Stimulated activated CD4-positive, alpha-beta T cell treated with anti-CD3 and anti-CD28 coated beads, Interleukin-2, amount 100 ng/mL, for 48 hours (primary cell): ENCODE data around the gene RAB31.

ENCODE experiments used
- DNase-seq, 2 donors: peaks; one replicate each; pipeline ENCODE4 v3.0.0-alpha.2; 2020

RAB31 gene

DNA sequence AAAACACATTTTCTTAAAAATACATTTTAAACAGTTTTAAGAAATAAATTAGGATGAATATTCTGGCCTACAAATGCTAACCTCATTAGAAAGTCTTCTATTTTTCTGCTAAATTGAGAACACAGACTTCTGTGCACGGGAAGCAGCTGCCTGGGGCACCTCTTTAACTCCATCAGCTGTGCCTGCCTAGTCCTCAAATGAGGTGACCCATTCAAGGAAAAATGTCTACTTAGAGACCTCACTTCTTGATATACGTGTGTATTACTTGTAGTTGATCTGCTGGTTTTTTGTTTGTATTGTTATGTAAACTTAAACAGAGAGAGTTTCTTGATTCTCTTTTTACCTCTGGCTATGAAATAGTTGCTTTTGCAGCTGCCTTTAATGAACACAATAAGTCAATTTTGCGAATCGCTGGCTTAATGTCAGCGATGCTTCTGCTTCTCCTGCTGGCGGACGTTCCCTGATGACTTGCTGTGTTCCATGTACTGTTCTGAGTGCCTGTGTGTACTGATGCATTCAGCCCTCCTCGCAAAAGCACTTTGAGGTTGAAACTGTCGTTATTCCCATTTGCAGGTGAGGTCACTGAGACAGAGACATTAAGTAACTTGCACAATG lies 88.9 kb downstream of the RAB31 start:
- DNase-seq = no peak

DNA sequence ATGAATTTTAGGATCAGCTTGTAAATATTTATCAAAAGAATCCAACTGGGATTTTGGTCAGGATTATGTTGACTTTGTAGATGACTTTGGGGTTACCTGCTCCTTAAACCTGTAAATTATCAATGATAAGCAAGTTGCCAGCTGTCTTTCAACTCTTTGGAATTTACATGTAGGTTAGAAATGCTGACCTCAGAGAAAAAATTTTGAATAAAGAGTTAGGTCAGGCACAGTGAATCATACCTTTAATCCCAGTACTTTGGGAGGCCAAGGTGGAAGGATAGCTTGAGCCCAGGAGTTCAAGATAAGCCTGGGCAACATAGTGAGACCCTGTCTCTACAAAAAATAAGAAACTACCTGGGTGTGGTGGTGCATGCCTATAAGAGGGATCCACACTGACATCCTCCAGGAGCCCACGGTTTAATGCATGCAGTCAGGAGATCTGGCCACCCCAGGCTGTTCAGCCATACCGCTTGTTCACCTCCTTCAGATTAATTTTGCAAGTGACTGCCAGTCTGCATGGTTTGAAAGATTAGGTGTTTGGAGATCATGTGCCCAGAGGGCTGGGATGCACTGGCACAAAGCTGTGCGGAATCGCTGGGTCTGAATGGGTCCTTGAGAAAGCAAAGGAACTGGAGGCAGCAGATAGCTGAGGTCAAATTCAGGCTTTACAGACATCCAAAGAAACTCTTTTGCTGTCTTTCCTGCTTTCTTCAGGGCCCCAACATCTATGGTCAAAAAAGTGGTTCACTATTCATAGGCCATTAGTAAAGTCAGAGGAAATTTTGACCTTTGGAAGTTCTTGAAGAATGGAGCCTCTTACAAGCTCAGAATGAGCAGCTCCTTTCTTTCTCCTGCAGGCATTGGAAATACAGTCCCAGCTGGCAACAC lies 94.3 kb downstream of the RAB31 start:
- no peak for DNase-seq

DNA sequence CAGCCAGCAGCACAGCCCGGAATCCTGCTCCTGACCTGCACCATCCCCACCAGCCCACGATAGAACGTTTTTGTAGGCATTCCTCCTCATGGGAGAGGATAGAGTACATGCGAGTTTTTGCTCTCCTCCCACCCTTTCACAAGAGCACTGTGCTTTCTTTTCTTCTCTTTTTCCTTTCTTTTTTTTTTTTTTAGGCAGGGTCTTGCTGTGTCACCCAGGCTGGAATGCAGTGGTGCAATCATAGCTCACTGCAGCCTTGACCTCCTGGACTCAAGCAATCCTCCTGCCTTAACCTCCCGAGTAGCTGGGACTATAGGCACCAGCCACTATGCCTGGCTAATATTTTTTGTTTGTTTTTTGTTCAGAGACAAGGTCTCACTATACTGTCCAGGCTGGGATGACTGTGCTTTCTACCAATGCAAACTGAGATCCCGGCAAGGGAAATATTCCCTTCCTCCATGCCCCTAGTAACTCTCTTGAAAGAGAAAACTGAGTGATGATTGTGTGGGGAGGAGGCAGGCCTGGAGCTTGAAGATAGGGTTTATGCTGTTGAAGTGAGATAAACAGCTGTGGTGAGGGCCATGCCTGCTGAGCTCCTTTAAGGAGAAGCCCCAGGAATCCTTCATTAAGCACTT lies 95.1 kb downstream of the RAB31 start:
- DNase-seq = no peak

DNA sequence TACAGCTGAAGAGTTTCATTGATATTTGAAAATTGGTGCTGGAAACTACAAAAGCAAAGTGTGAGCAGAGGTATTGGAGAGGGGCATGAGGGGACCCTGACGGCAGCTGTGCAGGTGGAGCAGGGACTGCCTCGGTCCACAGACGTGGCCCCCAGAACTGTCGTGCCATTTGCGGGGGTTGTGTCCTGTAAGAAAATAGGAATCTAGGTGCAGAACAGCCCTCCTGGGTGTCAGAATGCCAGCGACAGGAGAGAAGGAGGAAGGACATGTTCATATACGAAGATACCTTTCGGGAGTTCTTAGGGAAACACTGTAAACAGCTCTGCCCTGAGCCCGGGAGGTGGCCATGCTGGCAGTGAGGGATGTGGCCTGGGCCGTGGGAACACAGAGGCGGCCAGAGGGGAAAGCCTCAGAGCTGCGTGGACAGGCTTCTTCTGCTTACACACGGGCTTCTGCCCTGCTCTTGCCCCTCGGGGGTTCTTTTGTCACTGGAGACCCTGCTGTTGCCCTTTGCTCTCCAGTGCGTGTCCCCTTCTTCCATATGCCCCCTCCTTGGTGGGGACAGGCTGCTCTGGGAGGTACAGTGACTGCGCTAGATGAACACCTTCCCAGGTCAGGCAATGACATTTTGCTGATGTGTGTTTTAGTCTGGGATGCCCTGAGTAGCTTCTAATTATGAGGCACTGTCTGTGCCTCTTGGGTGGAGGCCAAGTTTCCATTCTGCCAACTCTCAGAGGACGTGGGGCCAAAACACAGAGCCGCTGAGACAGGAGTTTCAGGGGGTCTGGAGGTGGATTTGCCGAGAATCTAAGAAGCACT lies 95.8 kb downstream of the RAB31 start:
- no peak for DNase-seq

DNA sequence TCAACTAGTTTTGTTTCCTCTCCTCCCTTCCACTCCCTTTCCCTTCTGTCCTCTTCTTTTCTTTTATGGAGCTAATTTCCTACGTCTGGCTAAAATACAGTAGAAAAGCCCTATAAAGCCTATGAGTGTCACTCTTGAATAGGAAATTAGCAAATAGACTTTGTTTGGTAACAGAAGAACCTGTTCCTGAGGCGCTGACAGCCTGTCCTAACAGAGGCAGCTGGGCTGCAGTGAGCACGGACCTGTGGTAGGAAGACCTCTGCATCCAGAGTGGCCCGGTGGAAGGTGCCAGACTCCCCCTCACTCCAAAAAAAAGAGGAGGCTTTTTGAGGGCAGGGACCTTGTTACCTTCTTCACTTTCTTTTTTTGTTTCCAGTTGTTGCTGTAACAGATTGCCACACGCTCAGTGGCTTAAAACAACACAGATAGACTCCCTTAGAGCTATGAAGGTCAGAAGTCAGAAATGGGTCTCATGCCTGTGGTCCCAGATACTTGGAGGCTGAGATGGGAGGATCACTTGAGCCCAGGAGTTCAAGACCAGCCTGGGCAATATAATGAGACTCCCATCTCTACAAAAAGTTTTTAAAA lies 96.5 kb downstream of the RAB31 start:
- no peak for DNase-seq

DNA sequence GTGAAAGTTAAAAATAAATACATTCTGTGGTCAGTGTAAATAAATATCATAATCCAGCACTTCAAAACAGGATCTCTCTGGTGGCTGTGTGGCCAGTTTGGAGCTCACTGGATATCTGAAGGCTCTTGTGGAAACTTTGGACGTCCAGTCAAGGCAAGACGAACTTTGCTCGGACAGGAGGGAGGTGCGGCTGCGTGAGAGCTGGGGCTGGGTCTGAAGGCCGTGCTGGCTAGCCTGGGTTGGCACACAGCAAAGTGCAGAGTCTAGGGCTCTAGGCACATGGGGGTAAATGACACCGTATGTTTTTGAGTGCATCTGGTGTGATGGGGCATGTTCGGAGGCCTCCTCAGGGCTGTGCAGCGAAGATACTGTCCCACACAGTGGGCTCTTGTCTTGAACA lies 98.8 kb downstream of the RAB31 start:
- no peak for DNase-seq

DNA sequence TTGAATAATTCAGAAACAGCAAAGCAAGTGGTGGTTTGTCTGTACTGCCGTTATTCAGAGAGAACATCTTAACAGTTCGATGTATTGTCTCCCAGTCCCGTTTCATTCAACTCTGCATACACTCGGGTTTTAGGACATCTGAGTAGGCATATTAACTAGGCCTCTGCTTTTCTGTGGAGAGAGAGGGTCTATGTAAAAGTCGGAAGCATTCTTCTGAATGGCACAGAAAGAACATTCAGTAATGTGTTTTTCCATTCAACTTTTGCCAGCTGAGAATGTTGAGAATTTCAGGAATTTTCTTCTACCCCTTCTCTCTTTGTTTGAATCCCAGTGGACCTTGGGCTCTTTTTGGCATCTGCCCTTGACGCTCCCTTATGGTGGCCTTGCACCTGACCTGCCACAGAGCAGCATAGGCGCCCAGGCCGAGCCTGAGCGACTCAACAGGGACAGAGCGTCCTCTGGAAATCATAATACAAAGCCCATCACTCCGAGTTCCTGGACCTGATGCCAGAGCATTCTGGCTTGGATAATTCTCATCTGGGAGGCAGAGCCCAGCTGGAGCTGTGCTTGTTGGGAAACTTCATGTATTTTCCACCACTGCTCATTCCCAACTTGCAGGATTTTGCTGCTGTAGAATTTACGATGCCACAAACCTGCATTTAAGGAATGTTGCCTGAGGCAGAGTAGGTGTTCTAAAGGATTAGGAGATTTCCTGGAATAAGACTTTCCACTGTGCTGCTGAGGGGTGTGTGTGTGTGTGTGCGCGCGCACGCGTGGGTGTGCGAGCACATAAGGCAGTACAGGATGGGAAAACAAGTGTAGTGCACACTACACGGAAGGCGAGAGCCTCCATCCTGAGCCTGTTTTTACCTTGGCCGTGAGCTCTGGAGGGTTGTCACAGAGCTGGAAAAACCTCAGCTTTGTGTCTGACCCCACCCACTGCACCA lies 100.5 kb downstream of the RAB31 start:
- no peak for DNase-seq

DNA sequence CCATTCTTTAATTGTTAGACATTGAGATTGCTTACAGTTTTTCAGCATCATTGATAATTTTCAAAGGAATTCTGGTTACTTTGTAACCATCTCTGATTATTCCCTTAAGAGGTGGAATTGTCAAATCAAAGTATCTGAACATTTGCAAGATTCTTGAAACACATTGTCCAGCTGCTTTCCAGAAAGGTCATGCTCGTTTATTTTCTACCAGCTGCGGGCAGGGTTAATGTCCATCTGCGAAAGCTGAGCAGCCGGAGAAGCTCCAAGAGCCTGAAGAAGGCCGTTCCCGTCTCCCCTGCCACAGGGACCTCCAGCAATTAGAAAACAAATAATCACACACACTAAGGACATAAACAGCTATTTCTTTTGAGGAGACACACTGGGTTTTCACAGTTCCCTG lies 101.6 kb downstream of the RAB31 start:
- no peak for DNase-seq

DNA sequence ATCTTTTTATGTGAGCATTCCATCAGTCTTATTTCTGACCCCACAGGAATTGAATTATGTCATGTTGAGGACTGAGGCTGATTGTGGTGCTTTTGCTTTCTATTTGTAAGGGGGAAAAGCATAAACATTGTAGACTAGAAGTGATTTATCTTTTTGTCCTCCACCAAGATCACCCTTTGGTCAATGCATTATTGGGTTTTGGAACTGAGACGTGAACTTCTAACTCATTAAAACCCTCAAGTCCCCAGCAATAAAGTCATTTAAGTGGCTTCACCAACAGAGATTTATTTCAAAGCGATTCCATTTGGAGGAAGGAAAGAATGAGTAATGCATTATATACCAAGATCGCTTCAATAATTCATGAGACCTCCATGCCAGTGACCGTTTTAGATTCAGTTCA lies 102.2 kb downstream of the RAB31 start:
- DNase-seq = no peak

DNA sequence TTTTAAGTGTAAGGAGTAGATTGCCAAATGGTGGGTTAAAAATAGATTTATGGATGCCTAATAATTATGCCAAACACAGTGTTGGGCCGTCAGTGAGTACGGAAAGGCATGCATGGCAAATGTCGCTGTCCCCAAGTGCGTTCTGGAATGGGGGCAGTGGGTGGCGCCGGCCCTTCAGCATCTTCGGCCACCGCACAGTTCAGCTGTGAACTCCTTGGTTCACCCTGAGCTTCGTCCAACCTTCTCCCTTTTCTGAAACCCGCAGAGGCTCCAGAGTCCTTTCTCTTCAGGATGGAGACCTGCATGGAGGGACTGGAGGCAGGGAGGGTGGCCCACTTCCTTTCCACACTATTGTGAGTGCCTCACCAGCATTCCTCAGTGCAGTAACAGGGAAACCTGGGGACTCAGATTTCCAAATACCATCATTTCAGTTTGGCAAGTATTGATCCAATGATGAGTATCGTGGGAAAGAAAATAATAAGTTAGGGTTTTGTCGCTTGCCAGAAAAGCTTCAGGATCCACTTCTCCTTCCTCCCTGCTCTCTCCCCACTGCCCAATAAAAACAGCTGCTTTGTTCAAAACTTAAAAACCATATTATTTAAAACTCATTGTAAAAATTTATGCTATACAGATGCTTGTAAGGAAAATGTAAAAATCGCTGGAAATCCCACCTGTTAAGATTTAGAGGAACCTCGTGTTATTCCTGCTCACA lies 103.0 kb downstream of the RAB31 start:
- DNase-seq = no peak

DNA sequence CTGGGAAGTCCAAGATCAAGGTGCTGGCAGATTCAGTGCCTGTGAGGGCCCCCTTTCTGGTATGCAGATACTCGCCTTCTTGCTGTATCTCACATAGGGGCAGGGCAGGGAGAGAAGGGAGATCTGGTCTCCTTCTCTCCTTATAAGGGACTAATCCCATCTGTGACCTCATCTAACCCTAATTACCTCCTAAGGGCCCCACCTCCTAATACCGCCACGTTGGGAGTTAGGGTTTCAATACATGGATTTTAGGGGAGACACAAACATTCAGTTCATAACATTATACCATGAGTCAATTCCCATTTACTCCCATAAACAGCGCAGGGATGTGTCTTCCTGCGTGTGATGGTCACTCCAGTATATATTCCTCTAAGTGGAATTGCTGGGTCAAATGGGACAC lies 103.9 kb downstream of the RAB31 start:
- no peak for DNase-seq

DNA sequence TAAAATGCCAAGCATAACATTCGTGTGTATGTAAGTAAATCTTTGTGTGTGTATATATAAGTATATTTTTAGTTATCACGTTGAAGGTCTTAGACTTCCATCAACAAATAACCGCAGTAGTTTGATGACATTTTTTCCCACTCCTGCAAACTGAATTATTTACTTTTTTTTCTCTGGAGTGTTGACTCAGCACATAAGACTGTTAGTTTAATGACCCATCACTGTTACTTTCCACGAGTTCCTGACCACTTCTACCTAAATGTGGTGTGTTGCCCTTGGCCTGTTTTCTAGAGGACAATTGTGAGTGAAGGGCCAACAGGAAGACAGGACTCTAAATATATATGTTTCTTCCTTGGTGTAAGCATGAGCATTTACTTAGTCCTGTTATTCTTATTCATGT lies 106.3 kb downstream of the RAB31 start:
- DNase-seq = no peak

DNA sequence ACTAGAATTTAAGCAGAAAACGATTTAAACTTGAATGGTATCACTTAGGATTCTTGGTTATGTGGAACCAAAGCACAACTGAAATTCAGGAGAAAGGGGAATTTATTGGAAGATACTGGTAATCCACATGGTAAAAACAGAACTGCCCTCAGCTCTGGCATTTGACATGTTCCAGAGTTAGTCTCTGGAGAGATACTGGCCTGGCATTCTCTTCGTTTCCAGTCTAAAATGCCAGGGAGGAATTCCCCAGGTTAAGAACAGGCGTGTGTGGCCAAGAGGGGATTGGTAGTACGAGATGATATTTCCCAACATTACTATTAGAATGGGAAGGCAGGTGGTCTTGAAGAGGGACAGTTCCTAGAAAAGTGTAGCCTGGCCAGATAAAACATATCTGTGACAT lies 109.2 kb downstream of the RAB31 start:
- no peak for DNase-seq

DNA sequence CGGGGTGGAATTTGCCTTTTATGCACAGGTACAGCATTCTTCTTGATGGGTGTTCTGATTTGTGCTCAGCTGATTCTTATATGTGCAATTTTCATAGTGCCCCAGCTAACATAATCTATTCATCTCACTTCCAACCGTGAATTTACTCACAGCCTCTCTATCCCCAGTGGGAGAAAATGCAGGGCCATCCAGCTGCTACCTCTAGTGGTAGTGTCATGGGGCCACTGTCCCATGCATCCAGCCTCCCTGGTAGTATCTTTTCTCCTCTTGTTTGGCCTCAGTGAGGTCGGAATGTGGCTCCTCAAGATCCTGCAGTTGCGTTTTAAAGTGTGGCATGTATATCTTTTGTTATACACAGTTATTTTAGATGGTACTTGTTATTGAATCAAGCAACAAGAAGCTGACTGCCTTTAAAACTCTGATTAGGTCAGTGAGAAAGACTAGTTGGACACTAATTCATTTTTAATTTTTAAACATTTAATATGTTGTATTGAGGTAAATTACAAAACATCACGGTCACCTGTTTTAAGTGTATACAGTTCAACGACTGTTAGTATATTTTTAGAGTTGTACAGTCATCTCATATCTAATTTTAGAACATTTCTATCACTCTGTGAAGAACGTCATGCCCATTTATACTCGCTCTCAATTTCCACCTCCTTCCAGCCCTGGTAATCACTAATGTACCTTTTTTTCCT lies 109.8 kb downstream of the RAB31 start:
- DNase-seq = no peak

DNA sequence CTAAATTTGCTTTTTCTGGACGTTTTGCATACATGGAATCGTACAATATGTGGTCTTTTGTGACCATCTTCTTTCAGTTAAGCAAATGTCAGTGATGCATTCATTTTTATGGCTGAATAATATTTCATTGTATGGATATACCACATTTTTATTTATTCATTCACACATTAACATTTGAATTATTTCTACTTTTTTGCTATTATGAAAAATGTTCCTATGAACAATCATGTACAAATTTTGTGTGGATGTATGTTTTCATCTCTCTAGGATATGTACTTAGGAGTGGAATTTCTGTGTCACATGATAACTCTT lies 110.3 kb downstream of the RAB31 start:
- DNase-seq = no peak

DNA sequence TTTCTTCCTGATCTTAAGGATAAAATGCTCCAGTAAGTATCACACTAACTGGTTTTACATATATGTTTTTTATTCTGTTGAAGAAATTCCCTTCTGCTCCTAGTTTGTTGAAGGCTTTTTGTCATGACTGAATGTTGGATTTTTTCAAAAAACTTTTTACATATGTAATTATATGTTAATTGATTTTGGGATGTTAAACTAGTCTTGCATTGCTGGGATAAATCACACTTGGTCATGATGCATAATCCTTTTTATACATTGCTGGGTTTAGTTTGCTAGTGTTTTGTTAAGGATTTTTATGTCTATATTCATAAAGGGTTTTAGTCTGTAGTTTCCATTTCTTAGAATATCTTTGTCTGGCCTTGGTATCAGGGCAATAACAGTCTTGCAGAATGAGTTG lies 112.0 kb downstream of the RAB31 start:
- DNase-seq = no peak

DNA sequence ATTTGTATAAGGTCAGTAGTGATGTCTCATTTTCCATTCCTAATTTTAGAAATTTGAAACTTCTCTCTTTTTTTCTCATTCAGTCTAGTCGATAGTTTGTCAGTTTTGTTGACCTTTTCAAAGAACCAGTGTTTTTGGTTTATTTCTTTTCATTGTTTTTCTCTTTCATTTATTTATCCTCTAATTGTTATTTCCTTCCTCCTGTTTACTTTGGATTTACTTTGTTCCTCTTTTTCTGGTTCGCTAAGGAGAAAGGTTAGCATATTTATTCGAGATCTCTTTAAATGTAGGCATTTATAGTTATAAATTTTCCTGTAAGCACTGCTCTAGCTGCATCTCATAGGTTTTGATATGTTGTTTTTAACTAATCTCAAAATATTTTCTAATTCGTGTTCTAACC lies 112.6 kb downstream of the RAB31 start:
- no peak for DNase-seq

DNA sequence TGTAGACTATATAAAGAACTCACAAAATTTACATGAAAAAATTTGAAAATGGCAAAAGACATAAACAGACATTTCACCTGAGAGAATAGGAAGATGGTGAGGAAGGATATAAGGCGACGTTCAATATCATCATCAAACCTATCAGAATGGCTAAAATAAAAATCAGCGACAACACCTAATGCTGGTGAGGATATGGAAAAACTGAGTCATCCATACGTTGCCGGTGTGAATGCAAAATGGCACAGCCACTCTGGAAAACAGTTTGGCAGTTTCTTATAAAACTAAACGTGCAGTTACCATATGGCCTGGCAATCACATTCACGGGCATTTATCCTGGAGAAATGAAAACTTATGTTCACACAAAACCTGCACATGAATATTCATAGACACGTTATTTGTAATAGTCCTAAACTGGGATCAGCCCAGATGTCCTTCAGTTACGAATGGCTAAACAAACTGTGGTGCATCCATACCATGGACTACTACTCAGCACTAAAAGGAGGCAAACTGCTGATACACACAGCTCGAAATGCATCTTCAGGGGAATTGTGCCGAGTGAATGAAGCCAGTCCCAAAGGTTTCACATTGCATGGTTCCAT lies 114.6 kb downstream of the RAB31 start:
- DNase-seq = no peak

DNA sequence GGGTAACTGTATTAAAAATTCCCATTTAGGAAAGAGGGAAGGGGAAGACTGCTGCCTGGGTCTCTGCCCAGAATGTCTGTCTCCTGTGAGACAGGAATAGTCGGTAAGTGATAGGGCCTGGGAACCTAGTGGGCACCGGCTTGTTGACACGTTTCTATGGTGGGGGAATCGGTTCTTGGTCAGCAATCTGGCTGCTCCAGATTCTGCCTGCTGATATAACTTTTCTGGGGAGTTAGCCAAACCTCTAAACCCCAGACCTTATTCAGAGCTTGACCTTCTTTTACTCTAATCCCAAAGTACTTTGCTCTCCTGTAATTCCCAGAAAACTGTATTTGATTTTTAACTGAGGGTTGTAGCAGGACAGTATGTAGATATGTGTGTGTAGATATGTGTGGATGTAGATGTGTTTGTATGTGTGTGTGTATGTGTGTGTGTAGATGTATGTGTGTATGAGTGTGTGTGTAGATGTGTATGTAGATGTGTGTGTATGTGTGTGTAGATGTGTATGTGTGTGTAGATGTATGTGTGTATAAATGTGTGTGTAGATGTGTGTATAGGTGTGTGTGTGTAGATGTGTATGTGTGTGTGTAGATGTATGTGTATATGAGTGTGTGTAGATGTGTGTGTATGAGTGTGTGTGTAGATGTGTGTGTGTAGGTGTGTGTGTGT lies 115.8 kb downstream of the RAB31 start:
- DNase-seq = no peak

DNA sequence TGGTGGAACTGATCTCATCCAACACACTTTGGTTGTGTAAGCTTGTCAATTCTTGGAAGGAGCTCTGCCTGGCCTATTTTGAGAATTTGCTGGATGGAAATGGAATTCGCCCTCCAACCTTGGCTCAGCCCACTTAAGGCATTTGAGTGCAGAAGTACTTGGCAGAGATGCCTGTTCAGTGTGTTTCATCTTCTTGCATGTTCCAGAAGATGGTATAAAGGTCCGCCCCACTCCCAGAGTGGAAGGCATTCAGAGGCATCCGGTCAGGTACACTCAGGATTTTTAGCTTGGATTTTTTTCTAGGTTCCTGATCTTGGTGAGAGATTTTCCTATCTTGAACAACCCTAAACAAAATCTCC lies 116.4 kb downstream of the RAB31 start:
- no peak for DNase-seq
